SK-MEL-5 (cell line): Measurements from ENCODE around the gene SCUBE1. TPM values are rescaled to one million over a fixed set of nuclear protein-coding genes. Genes with fewer than 3 reads are reported as not detected.
A peak's percentile ranks its signal among the peaks of the same experiment; 100 is the strongest.

Experiments used
- DNase-seq: peaks from one replicate; pipeline ENCODE4 v3.0.0-alpha.2; 2016; ENCODE audit warnings: low read depth, low spot score
- in situ Hi-C: cut with HindIII; loops from 2 replicates; pipeline ENCODE4 v1.10.0; 2016; ENCODE audit warnings: low sequenced_read_pairs, high pct_unique_total_duplicates, low pct_unique_long_range_greater_than_20kb
- total RNA-seq: library from RNA; depleted of rRNA; stranded (reverse); fragments of >200 nt; shearing (Covaris generic); gene quantifications from 2 replicates; pipeline ENCODE4 v1.2.3, GENCODE V29; 2014

The SCUBE1 gene
- total RNA-seq, 1 experiment from 2014 or later = 0.05 TPM

DNA sequence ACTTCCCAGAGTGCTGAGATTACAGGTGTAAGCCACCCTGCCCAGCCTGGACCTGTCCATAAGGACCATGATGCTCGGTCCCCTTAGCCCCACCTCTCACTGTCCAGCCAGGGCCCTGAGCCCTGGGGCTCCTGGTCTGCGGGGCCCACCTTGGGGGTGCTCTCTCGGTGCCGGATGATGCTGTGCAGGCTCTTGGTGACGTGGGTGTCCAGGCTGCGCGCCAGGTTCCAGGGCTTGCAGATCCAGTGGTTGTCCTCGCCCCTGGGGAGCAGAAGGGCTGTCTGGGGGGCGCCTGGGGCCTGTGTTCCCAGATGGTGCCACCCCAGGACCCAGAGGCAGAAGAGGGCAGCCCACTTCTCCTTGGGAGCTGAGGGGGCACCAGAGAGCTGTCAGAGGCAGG is 169.6 kb downstream of the SCUBE1 start:
- no peak for DNase-seq
- in situ Hi-C loops = no loop called here

DNA sequence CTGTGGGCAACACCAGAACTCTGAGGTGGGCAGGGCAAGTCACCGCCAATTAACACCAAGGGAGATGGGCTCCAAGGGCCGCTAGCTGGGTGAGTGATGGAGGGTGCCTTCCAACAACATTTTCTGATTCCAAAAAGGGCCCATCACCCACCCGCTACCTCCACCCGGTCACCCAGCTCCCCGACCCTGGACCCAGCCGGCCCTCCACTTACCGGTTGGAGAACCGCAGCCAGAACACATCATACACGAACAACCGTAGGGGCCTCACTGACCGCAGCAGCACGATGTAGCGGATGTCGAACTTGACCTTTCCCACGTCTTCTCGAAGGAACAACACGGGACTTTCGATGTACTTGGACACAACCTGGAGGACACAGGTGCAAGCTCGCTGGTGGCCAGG is 171.0 kb downstream of the SCUBE1 start:
- no peak for DNase-seq
- in situ Hi-C loops = no loop called here

DNA sequence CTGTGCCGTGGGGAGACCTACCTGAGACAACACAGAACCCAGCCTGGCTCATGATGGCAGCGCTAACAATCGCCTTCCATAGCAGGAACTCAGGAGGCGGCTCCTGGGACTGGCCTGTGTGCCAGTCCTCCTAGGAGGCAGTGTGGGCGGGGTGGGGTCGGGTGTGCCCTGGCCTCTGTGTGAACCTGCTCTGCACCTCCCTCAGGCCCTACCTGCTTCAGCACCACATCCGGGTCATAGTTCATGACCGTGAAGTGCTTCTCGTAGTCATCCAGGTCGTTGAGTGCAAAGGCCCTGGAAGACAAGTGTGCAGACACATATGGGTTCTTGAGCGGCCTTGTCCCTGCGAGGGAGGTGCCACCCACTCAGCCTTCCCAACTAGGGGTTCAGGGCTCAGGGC is 171.6 kb downstream of the SCUBE1 start:
- in situ Hi-C loops = no loop called here
- DNase-seq = no peak

DNA sequence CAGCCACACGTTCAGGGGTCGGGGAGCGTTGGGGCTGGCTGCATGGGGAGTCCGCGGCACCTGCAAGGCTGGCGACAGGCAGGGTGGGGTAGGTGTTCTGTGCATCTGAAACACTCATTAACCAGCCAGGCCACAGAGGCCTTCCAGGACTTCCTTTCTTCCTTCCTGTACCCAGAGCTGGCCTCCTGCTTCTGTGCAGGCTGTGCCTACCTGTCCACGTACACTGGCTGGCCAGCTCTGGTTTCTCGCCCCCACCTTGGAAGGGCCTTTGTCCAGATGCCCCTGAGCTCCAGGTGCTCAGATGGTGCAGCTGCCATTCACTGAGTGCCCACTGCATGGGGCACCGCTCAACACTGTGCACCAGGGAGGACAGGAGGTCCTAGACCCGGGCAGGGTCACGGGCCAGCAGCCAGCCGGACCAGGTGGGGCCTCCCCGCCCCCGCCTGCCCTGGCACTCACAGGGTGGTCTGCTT is 172.1 kb downstream of the SCUBE1 start:
- no peak for DNase-seq
- in situ Hi-C loops = no loop called here

DNA sequence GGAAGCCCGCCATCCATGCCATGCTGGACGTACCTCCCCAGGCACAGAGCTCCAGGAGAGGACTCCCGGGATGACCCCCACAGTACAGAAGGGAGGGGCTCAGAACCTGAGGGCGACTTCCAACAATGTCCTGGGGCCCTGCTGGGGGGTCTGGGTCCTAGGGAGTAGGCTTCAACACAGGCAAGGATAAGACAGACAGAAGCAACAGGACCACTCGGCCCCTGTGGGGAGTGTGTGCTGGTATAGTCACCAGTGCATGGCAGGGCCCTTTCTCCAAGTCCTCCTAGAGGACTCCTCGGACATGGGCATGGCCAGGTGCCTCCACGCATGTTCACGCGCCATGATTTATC is 173.1 kb downstream of the SCUBE1 start:
- DNase-seq = no peak
- in situ Hi-C loops = no loop called here

DNA sequence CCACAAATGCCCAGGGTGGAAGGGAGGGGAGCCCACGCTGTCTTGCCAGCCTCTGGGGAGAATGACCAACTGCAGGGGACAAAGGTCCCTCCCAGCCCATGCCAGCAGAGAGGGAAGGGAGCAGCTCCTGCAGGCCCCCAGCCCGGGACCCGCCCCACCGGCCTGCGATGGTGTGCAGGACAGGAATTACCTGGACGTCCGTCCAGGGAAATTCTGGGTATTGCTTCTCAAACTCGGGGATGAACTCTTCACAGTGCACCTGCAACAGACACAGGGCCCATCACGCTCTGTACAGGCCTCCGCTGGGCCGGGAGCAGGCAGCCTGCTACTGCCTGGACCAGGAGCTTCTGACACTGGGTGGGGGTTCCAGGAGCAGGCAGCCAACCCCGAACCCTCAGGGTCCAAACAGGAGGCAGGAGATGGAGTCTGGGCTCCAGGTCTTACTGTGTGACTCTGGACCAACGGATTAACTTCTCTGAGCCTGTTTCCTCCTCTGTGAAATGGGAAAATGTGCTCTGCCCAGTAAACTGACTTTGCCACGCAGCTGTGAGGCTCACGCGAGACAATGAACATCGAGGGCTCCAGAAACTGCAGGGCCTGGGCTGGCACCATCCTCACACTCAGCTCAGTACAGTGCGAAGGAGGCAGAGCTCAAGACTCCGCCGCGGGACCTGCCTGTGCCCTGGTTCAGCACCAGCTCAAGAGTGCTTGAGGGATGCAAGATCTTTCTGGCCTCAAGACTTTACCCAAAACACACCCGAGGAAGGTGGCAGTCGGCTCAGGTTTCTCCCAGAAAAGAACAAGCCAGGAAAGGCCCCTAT is 173.7 kb downstream of the SCUBE1 start:
- in situ Hi-C loops = no loop called here
- DNase-seq = no peak

DNA sequence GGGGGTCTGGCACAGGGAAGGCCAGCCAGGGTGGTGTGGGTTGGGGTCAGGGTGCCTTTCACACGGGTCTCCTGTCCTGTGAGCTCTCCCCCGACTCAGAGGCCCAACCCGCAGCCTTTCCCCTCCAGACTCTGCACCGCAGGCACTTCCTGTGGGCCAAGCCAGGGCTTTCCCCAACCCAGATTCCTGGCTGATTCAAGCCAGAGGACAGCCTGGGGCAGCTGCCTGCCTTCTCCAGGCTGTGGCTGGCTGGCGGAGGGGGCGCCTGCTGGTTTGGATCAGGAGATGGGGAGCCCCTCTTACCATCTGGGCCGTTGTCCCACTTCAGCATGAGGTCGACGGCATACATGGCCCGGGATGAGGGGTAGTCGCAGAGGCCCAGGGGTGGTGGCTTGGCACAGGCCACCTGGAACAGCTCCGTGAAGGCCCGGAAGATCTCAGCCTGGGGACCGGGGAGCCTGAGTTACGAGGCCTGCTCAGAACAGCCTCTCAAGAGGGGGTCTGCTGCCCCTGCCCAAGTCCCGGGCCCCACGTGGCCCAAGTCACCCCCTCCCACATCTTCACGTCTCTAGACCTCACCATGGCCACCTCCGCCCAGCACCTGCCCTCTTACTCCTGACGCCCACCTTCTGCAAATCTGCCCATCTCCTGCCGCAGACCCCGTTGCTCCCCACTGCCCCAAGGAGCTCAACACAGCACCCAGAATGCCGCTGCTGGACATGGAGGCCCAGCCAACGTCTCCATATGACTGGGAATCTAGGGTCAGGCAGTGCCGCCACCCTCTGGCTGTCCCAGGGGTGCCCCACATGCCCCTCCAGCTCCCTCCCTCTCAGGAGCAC is 174.5 kb downstream of the SCUBE1 start:
- DNase-seq = no peak
- in situ Hi-C loops = no loop called here

DNA sequence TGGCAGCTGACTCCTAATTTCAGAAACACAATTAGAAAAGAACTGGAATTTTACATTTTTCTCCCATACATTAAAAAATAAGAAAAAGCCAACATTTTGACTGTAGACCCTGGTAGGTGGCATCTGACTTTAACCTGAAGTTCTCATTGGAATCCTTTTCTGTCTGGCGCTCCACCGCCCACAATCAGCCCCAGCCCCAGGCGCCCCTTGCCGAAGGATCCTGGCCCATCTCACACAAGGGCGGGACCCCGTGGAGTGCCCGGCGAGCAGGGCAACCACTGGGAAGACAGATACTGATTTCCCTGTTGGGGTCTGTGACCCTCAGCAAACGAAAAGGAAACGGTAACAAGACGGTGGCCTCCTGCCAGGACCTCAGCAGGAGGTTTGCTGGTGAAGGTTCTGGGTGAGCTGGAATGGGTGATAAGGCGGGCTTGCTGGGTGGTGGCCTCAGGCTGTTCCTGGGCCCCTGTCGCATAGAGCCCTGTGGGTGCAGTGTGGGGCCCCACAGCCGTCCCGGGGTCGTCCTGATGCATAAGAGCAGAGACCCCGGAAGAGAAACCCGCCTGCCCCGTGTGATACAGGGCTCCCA is 176.1 kb downstream of the SCUBE1 start:
- in situ Hi-C loops = no loop called here
- DNase-seq = no peak

DNA sequence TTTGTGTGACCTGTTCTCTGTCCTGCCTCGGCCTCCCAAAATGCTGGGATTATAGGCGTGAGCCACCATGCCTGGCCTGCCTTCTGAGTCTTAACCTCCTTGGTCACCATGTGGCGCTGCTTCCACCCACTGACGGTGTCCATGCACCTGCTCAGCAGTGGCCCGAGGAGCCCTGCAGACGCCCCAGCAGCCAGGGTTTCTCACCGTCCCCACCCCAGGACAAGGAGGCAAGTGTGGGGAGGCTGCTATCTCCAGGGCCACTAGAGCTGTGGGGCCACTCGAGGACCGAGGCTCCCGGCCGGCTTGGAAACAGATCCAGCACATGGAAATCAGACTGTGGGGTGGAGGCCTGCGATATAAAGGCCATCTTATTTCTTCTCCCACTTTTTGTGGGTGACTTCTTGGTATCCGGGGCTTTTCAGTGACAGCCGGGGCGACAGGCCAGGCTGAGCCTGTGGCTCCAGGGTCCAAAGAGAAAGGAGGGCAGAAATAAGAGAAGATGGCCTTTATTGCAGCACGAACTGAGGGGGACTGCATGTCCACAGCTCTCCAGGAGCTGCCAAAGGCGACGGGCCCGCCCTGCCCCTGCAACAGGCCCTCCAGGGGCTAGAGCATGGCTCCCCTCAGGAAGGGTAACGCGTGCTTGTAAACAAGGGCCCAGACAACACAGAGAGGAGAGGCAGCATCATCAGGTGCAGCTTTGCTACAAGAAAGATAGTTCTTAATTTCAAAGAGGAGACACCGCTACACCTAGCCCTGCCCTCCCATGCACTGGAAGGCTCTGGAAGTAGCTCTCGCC is 176.8 kb downstream of the SCUBE1 start:
- in situ Hi-C loops = no loop called here

DNA sequence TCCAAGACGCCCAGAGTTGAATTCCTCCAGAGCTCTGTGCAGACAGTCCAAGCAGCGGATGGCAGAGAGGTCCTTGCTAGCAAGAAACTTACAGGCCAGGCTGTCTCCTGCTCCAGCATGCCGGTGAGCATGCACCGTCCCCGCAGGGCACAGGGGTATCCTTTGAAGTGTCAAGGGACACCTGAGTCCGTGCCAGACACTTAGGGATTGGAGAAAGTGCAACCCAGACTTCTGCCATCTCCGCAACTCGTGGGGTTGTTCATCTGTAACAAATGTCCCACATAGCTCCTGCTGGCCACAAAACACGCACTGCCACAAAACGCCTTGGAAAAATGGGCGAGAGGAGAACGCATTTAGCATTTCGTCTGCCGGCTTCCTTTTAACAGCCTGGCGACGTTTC is 178.5 kb downstream of the SCUBE1 start:
- DNase-seq = no peak
- in situ Hi-C loops = no loop called here

More for the DNA sequence above, 176.8 kb downstream of the SCUBE1 start:
- DNase-seq = no peak

DNA sequence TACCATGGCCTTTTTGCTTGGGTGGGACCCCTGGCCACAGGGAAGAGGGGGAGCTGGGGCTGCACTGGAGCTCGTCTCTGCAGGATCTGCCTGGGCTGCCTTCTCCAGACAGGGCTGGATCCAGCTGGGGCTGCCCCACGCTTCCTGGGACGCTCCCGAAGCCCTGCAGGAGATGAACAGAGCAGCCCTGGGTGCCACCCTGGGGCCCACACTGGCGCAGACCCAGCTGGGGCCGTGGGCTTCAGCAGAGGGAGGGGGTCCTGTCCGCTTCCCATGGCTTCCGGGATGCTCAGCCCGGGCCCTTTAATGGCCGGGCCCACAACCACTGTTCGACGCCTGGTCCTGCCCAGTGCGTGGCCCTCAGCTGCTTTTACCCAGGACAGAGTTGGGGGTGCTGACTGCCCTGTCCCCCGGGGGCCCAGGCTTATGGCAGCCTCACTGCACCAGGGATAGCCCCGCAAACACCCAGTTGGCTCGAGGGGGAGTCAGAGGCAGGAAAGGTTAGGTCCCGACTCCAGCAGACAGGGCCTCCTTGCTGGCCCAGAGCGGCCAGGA is 179.9 kb downstream of the SCUBE1 start:
- no peak for DNase-seq
- in situ Hi-C loops = no loop called here

DNA sequence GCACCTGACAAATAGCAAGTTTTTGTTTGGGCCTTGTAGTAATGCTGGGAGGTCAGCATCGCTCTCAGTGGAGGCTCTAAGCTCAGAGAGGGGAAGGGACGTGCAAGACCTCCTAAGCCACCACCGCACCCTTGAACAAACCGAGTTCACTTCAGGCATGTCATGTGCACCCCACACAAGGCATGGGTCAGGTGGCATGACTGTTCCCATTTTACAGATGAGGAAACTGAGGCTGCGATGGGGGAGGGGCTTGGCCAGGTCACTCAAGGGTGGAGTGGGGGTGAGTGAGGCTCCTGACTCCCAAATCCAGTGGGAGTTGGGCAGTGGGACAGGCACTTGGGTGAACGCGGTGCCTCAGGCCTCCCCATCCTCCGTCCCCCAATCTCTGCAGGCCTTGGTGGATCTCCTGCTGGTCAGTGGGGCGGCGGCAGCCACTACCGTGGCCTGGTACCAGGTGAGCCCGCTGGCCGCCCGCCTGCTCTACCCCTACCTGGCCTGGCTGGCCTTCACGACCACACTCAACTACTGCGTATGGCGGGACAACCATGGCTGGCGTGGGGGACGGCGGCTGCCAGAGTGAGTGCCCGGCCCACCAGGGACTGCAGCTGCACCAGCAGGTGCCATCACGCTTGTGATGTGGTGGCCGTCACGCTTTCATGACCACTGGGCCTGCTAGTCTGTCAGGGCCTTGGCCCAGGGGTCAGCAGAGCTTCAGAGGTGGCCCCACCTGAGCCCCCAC is 180.6 kb downstream of the SCUBE1 start:
- no peak for DNase-seq
- in situ Hi-C loops = no loop called here

DNA sequence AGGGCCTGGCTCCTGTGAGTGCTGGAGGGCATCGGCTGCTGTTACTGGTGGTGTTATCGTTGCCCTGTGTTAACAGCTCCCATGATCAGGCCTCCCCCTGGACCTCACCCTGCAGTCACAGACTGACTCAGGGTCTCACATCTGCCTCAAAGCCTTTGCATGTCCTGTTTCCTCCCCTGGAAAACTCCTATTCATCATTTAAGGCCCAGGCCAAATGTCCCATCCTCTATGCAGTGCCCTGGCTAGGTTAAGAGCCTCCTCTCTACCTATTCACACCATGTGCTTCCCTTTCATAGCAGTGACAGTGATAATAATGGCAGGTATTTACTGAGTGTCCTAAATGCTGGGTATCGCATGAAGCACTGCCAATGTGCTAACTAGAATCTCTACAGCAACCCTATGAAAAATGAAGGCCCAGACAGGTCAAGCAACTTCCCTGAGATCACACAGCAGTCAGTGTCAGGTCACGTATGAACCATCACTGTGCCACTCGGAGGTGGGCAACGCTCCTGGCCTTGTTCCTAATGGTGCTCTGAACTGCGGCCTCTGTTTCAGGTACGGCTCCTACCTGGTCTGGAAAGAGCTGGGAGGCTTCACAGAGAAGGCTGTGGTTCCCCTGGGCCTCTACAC is 182.6 kb downstream of the SCUBE1 start:
- DNase-seq = no peak
- in situ Hi-C loops = no loop called here

DNA sequence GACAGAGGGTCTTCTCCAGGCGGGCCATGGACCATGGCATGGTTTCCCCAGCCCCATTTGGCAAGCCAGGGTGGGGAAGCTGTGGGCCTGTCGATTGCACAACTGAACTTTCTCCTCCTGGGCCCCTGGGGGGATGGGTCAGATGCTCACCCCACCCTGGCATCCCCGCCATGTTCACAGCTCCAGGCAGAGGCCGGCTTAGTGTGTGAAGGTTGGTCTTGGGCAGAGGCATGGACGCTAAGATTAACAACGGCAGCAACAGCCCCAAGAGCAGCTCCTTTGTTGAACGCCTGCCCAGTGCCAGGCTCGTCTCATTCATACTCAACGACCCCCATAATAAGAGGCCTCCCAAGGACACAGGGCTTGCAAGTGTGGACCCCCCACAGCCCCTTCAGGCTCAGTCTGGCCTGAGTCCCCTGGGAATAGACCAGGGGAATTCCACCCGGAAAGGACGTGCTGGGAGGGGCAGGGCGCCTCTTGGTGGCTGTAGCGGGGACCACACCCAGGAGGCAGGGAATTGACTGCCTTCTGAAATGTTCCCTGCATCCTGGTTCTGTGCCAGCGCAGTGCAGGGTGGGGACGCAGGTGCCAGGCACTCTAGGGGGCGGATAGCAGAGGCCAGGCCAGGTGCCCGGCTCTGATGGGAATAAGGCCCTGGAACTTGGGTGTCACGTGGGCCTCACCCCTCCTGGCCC is 183.5 kb downstream of the SCUBE1 start:
- in situ Hi-C loops = no loop called here
- peak; percentile 58 for DNase-seq

DNA sequence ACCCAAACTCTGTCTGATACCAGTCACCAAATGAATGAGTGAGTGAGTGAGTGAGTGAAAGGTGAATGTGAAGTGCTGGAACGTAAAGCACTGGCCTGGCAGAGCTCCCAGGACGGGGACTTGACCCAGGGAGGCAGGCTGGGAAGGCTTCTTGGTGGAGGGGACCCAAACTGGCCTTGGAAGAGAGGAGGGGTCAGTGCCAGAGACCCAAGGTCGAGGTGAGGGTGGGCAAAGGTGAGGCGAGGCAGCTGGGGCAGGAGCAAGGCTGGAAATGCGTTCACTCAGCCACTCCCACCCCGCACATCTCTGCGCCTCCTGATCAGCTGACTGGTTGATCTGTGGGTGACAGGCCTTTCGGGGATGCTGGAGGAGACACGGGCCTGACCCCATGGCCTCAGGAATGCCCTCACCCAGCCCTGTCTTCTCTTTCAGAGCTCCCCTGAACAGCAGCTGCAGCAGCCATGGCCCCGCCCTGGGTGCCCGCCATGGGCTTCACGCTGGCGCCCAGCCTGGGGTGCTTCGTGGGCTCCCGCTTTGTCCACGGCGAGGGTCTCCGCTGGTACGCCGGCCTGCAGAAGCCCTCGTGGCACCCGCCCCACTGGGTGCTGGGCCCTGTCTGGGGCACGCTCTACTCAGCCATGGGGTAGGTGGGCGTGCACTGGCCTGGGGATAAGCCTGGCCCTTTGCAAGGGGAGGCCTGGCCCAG is 184.2 kb downstream of the SCUBE1 start:
- in situ Hi-C loops = no loop called here
- DNase-seq = no peak
